ENCODE data around the gene JAKMIP2.
"Not testable (repeated sequence)": the region's sequence is repeated elsewhere in the genome, so short reads cannot be mapped to it uniquely, and the experiment has no call there.

JAKMIP2 gene

DNA sequence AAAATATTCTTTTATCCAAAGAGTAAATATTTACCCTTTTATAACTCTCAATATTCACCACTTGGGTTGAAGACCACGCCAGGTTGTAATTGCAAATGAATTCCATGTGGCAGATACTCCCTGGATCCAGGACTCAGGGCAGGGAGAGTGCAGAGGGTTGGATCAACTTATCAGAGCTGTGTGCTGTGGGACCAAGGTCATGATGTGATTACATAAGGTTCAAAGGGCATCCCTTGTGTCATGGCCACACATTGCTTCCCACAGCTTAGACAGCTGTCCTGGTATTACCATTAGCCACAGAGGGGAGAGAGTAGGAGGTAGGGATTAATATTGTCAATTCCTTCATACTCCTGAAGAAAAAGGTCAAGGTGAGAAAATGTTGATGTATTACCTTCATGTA, 133.9 kb downstream of the JAKMIP2 start:
- H3K27ac ChIP-seq (ENCODE audit: low read depth, low read length): no peak overlapping the region
- H3K36me3 ChIP-seq (ENCODE audit: control insufficient read depth, insufficient read depth, low read length): peaks cover 61% of the 10 kb centered on the region
- H3K9me3 ChIP-seq (ENCODE audit: control insufficient read depth, insufficient read depth, low read length): no peaks in the 10 kb centered on the region
- H3K27me3 ChIP-seq (ENCODE audit: control insufficient read depth, insufficient read depth, low read length): no peaks in the 10 kb centered on the region
- H3K4me1 ChIP-seq (ENCODE audit: control insufficient read depth, insufficient read depth, low read length): no peaks in the 10 kb centered on the region
- H3K9ac ChIP-seq (ENCODE audit: low read depth, low read length): no peak overlapping the region
- H3K4me3 ChIP-seq (ENCODE audit: low read depth, low read length): no peak overlapping the region

DNA sequence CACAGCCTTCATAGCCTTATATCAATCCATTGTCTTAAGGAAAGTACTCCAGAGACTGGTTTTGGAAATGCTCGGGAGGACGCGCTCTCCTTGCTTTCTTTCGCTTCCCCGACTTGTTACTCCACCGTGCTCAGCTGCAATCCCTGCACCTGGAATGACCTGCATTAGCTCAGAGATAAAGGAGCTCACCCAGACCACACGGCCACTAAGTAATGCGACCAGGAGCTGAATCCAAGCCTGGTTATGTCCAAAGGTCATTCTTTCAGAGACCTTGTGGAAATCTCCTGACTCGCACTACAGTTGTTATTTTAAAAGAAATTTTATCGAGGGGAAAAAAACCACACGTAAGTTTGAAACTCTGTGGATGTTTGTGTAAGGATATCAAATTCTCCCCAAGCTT, 137.3 kb downstream of the JAKMIP2 start:
- Histone ChIP-seq H3K4me3 (ENCODE audit: low read depth, low read length) (no peak overlapping the region), H3K27ac (ENCODE audit: low read depth, low read length) (peak overlapping the region; percentile 10), H3K36me3 (ENCODE audit: control insufficient read depth, insufficient read depth, low read length) (peaks cover 86% of the 10 kb centered on the region), H3K27me3 (ENCODE audit: control insufficient read depth, insufficient read depth, low read length) (no peaks in the 10 kb centered on the region), H3K4me1 (ENCODE audit: control insufficient read depth, insufficient read depth, low read length) (no peaks in the 10 kb centered on the region), H3K9me3 (ENCODE audit: control insufficient read depth, insufficient read depth, low read length) (no peaks in the 10 kb centered on the region), H3K9ac (ENCODE audit: low read depth, low read length) (no peak overlapping the region)

DNA sequence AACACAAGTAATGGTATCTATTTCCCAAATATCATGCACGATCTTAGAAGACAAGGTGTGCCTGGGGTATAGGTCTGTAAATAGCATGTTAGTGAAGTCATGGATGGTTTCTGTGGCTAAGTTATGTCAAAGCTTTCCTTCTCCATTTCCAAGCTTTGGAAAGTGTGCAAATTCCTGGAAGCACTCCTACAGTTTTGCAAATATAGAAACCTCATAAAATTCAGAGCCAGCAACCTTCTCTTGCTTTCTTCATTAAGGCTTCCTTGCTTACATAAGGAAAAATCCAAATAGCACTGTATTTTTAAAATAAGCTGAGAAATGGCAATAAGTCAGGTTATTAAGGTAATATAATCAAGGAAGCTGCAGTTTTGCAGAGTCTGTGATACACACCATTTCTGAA, 138.1 kb downstream of the JAKMIP2 start:
- Histone ChIP-seq H3K4me3 (ENCODE audit: low read depth, low read length) (no peak overlapping the region), H3K27ac (ENCODE audit: low read depth, low read length) (no peak overlapping the region), H3K27me3 (ENCODE audit: control insufficient read depth, insufficient read depth, low read length) (no peaks in the 10 kb centered on the region), H3K36me3 (ENCODE audit: control insufficient read depth, insufficient read depth, low read length) (peaks cover 89% of the 10 kb centered on the region), H3K4me1 (ENCODE audit: control insufficient read depth, insufficient read depth, low read length) (no peaks in the 10 kb centered on the region), H3K9me3 (ENCODE audit: control insufficient read depth, insufficient read depth, low read length) (no peaks in the 10 kb centered on the region), H3K9ac (ENCODE audit: low read depth, low read length) (no peak overlapping the region)

DNA sequence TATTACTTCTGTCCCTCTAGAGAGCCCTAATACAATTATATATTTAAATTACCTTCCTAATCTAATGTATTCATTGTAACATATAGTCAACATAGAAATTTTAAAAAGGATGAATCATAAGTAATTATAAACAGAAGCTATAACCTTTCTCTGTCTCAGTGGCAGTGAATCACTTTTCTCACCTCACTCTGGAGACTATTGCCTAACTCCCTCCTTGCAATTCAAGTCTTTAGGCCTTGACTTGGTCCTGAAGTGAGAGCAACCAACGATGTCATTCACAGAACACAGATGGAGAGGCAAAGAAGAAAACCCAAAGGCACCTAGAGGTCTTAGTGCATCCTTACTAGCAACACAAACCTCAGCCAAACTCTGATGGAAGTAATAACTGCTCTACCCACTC, 139.4 kb downstream of the JAKMIP2 start:
- peaks cover 95% of the 10 kb centered on the region for H3K36me3 ChIP-seq (ENCODE audit: control insufficient read depth, insufficient read depth, low read length)
- no peak overlapping the region for H3K9ac ChIP-seq (ENCODE audit: low read depth, low read length)

DNA sequence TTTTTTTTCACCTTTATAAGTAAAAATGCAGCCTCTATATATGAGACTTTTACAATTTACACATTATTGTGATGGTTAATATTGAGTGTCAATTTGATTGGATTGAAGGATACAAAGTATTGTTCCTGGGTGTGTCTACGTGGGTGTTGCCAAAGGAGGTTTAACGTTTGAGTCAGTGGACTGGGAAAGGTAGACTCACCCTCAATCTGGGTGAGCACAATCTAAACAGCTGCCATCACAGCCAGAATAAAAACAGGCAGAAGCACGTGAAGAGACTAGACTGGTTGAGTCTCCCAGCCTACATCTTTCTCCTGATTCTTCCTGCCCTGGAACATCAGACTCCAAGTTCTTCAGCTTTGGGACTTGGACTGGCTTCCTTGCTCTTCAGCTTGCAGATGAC, 139.9 kb downstream of the JAKMIP2 start:
- no peaks in the 10 kb centered on the region for H3K27me3 ChIP-seq (ENCODE audit: control insufficient read depth, insufficient read depth, low read length)
- H3K4me1 ChIP-seq (ENCODE audit: control insufficient read depth, insufficient read depth, low read length): no peaks in the 10 kb centered on the region
- H3K27ac ChIP-seq (ENCODE audit: low read depth, low read length): no peak overlapping the region
- H3K36me3 ChIP-seq (ENCODE audit: control insufficient read depth, insufficient read depth, low read length): peaks cover 95% of the 10 kb centered on the region
- no peak overlapping the region for H3K4me3 ChIP-seq (ENCODE audit: low read depth, low read length)
- H3K9ac ChIP-seq (ENCODE audit: low read depth, low read length): no peak overlapping the region
- H3K9me3 ChIP-seq (ENCODE audit: control insufficient read depth, insufficient read depth, low read length): no peaks in the 10 kb centered on the region

More for the DNA sequence above, 139.4 kb downstream of the JAKMIP2 start:
- no peaks in the 10 kb centered on the region for H3K4me1 ChIP-seq (ENCODE audit: control insufficient read depth, insufficient read depth, low read length)
- no peak overlapping the region for H3K27ac ChIP-seq (ENCODE audit: low read depth, low read length)
- no peak overlapping the region for H3K4me3 ChIP-seq (ENCODE audit: low read depth, low read length)
- no peaks in the 10 kb centered on the region for H3K9me3 ChIP-seq (ENCODE audit: control insufficient read depth, insufficient read depth, low read length)
- no peaks in the 10 kb centered on the region for H3K27me3 ChIP-seq (ENCODE audit: control insufficient read depth, insufficient read depth, low read length)

DNA sequence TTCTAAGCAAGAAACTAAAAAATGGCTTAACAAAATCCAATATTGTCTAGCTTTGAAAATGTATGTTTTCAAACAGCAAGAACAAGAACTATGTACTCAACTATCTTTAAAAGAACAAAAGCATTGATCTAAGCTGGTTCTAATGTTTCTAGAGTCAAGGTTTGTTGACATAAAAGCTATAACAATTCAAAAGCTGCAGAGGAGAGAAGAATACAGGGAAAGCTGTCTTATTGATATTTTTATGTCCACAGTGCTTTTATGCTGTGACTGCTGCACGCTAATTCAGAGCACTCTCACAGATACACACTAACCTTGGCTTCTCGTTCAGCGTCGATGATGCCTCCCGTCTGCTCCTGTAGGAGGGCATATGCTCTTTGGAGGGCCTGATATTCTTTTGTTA, 143.2 kb downstream of the JAKMIP2 start:
- H3K27me3 ChIP-seq (ENCODE audit: control insufficient read depth, insufficient read depth, low read length): no peaks in the 10 kb centered on the region
- no peaks in the 10 kb centered on the region for H3K9me3 ChIP-seq (ENCODE audit: control insufficient read depth, insufficient read depth, low read length)
- no peak overlapping the region for H3K27ac ChIP-seq (ENCODE audit: low read depth, low read length)
- no peak overlapping the region for H3K9ac ChIP-seq (ENCODE audit: low read depth, low read length)
- H3K4me3 ChIP-seq (ENCODE audit: low read depth, low read length): no peak overlapping the region
- H3K36me3 ChIP-seq (ENCODE audit: control insufficient read depth, insufficient read depth, low read length): peaks cover 89% of the 10 kb centered on the region
- H3K4me1 ChIP-seq (ENCODE audit: control insufficient read depth, insufficient read depth, low read length): no peaks in the 10 kb centered on the region

DNA sequence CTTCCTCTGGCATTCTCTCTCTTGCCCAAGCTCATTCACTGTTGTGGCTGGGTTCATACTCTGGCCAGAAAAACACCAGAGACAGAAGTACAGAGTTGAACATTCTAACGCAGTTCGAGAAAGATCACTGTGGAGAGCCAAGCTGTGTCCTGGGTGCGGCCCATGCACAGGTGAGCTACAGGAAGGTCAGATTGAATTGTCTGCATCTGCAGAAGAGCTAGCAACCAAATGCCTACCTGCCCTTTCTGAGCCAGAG, 145.9 kb downstream of the JAKMIP2 start:
- Histone ChIP-seq H3K27me3 (ENCODE audit: control insufficient read depth, insufficient read depth, low read length) (no peaks in the 10 kb centered on the region), H3K4me1 (ENCODE audit: control insufficient read depth, insufficient read depth, low read length) (peaks cover 11% of the 10 kb centered on the region), H3K27ac (ENCODE audit: low read depth, low read length) (no peak overlapping the region), H3K9me3 (ENCODE audit: control insufficient read depth, insufficient read depth, low read length) (no peaks in the 10 kb centered on the region), H3K9ac (ENCODE audit: low read depth, low read length) (no peak overlapping the region), H3K4me3 (ENCODE audit: low read depth, low read length) (no peak overlapping the region), H3K36me3 (ENCODE audit: control insufficient read depth, insufficient read depth, low read length) (peaks cover 73% of the 10 kb centered on the region)

DNA sequence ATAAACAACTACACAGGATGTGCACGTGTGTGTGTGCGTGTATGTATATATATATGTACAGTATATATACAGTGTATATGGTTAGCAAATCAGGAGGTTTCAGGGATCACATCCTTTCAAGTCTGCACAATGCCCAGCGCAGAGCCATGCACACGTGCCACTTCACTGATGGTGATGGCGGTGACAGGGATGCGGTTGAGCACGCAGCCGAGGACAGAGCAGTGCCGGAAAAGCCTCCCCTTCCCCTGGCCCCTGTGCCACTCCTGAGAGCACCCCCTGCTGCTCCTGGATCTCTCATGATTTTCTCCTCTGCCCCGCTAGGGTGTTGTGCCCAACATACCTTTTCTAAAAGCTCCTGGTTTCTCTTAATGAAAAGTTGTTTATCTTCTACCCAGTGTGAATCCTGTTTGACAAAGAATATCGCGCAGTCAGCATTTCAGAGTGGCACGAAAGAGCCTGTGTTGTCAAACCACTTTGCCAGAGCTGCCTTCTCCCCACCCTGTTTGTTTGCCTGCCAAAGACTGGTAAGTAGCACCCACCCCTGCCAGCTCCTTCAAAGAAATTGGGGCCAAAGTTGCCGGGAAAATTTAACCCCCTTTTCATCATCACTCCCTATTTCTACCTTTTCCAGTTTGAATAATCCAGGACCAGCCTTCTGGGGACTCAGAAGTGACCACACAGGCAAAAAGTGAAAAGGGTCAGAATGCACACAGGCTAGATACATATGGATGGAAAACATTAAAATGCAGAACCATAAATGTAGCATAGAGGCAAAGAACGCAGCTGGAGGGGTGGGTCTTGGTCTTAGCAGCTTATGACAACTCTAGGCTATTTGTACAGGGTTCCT, 146.4 kb downstream of the JAKMIP2 start:
- Histone ChIP-seq H3K27me3 (ENCODE audit: control insufficient read depth, insufficient read depth, low read length) (no peaks in the 10 kb centered on the region), H3K4me1 (ENCODE audit: control insufficient read depth, insufficient read depth, low read length) (peaks cover 11% of the 10 kb centered on the region), H3K36me3 (ENCODE audit: control insufficient read depth, insufficient read depth, low read length) (peaks cover 72% of the 10 kb centered on the region), H3K27ac (ENCODE audit: low read depth, low read length) (no peak overlapping the region), H3K4me3 (ENCODE audit: low read depth, low read length) (no peak overlapping the region), H3K9me3 (ENCODE audit: control insufficient read depth, insufficient read depth, low read length) (no peaks in the 10 kb centered on the region), H3K9ac (ENCODE audit: low read depth, low read length) (no peak overlapping the region)

DNA sequence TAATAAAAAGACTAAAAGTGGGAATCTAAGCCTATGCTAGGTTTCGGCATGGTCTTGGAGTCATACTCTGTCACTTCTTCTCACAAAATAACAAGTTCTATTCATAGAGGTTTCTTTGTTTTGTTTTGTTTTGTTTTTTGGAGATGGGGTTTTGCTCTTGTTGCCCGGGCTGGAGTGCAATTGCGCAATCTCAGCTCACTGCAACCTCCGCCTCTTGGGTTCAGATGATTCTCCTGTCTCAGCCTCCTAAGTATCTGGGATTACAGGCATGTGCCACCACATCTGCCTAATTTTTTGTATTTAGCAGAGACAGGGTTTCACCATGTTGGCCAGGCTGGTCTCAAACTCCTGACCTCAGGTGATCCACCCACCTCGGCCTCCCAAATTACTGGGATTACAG, 147.1 kb downstream of the JAKMIP2 start:
- not testable (repeated sequence) for H3K27me3 ChIP-seq (ENCODE audit: control insufficient read depth, insufficient read depth, low read length)

DNA sequence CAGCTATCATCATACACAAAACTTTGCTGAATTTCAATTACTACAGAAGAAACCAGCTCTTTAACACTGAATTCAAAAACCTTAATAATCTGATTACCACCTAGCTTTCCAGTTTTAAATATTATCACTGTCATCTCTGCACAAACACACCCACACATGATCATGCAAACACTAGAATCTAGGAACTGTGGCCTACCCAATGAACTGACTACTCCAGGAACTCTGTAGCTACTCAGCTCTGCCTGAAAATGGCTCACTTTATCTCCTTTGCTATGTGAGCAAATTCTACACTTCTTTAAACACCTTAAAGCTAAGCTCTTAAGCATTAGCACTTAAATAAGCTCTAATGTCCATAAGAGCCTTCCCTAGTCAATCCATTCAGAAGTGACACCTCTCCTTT, 149.4 kb downstream of the JAKMIP2 start:
- Histone ChIP-seq H3K4me1 (ENCODE audit: control insufficient read depth, insufficient read depth, low read length) (peaks cover 11% of the 10 kb centered on the region), H3K36me3 (ENCODE audit: control insufficient read depth, insufficient read depth, low read length) (peaks cover 62% of the 10 kb centered on the region), H3K4me3 (ENCODE audit: low read depth, low read length) (no peak overlapping the region), H3K9me3 (ENCODE audit: control insufficient read depth, insufficient read depth, low read length) (no peaks in the 10 kb centered on the region), H3K9ac (ENCODE audit: low read depth, low read length) (no peak overlapping the region), H3K27me3 (ENCODE audit: control insufficient read depth, insufficient read depth, low read length) (no peaks in the 10 kb centered on the region), H3K27ac (ENCODE audit: low read depth, low read length) (no peak overlapping the region)

More for the DNA sequence above, 147.1 kb downstream of the JAKMIP2 start:
- H3K27ac ChIP-seq (ENCODE audit: low read depth, low read length); H3K9me3 ChIP-seq (ENCODE audit: control insufficient read depth, insufficient read depth, low read length); H3K9ac ChIP-seq (ENCODE audit: low read depth, low read length); H3K4me3 ChIP-seq (ENCODE audit: low read depth, low read length): not testable (repeated sequence)
- Histone ChIP-seq H3K4me1 (ENCODE audit: control insufficient read depth, insufficient read depth, low read length) (peaks cover 11% of the 10 kb centered on the region), H3K36me3 (ENCODE audit: control insufficient read depth, insufficient read depth, low read length) (peaks cover 72% of the 10 kb centered on the region)

DNA sequence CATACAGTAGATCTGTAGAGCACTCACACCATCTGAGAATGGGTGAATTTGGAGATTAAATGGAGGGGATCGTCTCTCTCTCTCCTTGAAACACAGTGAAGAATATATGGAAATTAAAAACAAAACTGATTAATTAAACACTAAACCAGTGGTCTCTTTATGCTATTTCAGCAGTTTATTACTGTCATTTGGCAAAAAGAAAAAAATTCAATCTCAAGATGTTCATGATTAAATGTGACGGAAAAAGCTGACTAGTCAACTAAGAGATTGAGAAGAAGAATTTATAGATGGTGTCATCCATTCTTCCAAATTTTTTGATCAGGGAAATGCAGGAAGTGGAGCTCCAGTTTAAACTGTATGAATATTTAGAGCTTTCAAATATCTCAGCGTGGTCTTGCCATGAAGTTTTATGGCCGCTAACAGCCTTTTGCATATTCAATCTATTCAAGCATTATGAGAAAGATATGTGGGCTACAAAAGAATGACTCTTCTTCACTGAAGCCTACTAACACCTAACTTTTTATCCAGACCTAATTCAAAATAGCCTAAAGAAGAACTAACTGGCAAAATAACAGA, 151.0 kb downstream of the JAKMIP2 start:
- peaks cover 48% of the 10 kb centered on the region for H3K36me3 ChIP-seq (ENCODE audit: control insufficient read depth, insufficient read depth, low read length)
- no peaks in the 10 kb centered on the region for H3K9me3 ChIP-seq (ENCODE audit: control insufficient read depth, insufficient read depth, low read length)
- H3K27ac ChIP-seq (ENCODE audit: low read depth, low read length): no peak overlapping the region
- no peaks in the 10 kb centered on the region for H3K27me3 ChIP-seq (ENCODE audit: control insufficient read depth, insufficient read depth, low read length)
- no peak overlapping the region for H3K4me3 ChIP-seq (ENCODE audit: low read depth, low read length)
- no peak overlapping the region for H3K9ac ChIP-seq (ENCODE audit: low read depth, low read length)
- peaks cover 11% of the 10 kb centered on the region for H3K4me1 ChIP-seq (ENCODE audit: control insufficient read depth, insufficient read depth, low read length)

Data from HUES48 (cell line).